Limb (tissue), 2 donors: ENCODE results near the gene TRPV3.
A peak's percentile ranks its signal among the peaks of the same experiment; 100 is the strongest.
"Not testable (repeated sequence)": the region's sequence is repeated elsewhere in the genome, so short reads cannot be mapped to it uniquely, and the experiment has no call there.

ENCODE experiments used
- DNase-seq, 2 donors: peaks; one replicate each; pipeline ENCODE4 v3.0.0-alpha.2; 2016; ENCODE audit errors: extremely low spot score in 2 of 2

TRPV3 gene

GRCh38 chr17:3557768-3558583 is at the start of gene TRPV3:
Gene TRPV3, minus strand, starts transcription at chr17:3557812. Its CDS starts 2,962 bp downstream, at chr17:3554850.
- peak in 1 of 2 donors; percentile 52 for DNase-seq

DNA sequence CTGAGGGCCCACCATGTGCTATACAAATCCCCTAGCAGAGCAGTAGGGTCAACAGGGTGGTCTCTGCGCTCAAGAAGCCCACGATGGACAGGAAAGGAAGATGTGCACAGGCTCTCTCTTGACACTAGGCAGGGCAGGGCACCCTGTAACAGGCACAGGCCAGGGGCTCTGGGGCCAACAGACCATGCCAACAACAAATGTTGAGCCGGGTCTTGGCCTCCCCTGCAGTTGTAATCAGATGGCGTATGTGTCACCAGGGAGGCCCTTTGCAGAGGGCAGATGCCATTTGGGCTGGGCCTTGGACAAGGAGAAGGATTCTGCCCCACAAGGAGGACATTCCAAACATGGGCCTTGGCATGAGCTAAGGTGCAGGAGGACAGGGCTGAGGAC is 46.3 kb upstream of the TRPV3 start:
- no peak for DNase-seq

GRCh38 chr17:3603119-3603869 is 45.7 kb upstream of the TRPV3 start:
- DNase-seq, result no peak

GRCh38 chr17:3602499-3602898 is 44.9 kb upstream of the TRPV3 start:
- DNase-seq, result peak in 1 of 2 donors; percentile 4

GRCh38 chr17:3600529-3601205 is 43.1 kb upstream of the TRPV3 start:
- DNase-seq, result no peak

- no peak for DNase-seq
These were observed 40.5 kb upstream of the TRPV3 start for GRCh38 chr17:3598078-3598477.

DNA sequence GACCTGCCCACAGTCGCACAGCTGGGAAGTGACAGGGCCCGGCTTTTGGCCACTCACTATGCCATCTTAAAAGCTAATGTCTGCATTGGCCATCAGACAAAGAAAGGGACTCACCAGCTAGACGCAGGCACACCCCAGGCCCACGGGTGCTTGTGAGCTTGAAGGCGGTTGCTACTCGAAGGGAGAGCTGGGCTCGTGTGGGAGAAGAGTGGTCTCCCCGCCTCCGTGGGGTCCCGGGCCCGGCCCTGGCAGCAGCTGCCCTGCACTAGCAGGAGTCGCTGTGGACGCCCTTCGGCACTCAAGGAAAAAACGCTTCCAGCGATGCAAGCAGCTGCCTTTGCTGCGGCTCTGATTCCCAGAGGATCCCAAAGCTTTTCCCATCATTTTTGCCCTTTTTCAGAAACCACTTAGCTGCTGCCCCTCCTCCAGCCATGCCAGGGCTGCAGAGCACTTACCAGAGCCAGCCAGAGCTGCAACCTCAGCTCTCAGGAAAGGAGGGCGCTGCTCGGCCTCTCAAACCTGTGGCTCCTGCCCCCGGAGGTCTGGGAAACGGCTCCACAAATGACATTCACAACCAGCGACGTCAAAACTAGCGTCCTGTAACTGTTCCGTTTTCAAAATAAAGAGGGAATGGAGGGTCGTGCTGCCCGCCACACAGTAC is 39.3 kb upstream of the TRPV3 start:
- peak in 1 of 2 donors; percentile 11 for DNase-seq

DNA sequence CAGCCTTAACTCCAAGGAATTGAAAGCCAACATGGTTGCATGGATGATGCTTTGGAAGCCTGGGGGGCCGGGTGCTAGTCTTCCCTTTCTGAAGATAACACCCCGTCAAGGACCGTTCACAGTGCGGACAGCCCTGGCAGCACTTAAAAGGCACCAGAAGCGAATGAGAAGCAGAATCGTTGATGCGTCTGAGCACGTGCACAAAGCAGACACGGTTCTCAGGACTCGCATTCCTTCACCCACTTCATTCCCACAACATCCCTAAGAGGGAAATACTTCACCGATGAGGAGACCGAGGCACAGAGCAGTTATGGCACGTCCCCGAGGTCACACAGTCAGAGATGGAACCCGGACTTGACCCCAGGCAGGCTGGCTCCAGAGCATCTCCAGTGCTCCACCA is 37.4 kb upstream of the TRPV3 start:
- no peak for DNase-seq

DNA sequence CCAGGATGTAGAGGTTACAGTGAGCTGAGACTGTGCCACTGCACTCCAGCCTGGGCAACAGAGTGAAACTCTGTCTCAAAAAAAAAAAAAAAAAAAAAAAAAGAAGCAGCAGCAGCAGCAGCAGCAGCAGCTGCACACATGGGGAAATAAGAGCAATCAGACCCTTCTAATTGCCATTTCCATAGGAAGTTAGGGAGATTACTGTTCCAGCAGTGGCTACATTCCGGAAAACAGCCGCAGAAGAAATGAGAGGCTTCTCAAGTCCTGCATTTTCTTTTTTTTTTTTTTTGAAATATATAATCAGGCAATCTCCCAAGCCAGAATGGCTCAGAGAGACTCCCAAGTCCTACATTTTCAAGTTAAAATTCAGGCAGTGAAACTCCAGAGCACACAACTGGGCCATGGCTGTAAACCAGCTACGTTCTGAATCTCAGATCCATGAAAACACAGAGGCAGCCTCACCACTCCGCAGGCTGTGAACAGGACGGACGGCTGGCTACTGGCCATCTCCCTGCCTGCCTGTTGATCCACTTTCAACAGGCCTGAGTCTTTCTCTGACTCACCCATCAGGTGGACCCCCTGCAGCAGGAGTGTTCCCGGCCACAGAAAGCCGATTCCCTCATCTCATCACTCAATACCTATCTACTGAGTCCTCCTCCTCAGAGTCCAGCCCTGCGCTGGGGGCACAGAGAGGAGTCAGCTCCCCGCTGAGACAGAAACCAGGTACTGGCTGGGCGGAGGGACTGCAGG is 36.6 kb upstream of the TRPV3 start:
- peak in 1 of 2 donors; percentile 66 for DNase-seq

GRCh38 chr17:3593384-3593783 is 35.8 kb upstream of the TRPV3 start:
- DNase-seq, result no peak

- DNase-seq, result no peak
These were observed 34.7 kb upstream of the TRPV3 start for GRCh38 chr17:3592216-3592860.

GRCh38 chr17:3590768-3591167 is 33.2 kb upstream of the TRPV3 start:
- DNase-seq, result no peak

DNA sequence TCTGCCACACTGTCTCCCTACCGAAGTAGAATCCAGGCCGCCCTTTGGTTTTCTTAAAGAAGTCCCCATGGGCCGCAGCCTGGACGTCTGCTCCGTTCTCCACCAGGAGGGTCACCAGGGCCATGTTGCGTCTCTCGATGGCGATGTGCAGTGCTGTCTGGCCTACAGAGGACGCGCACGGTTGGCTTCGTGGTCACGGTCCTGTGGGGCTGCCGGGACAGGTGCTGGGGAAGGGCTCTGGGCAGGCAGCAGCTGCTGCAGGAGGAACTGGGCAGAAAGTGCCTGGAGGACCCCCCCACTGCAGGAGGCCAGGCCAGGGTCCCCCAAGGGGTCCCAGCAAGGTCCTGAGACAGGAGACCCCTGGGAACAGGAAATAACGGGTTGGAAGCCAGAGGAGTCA is 32.6 kb upstream of the TRPV3 start:
- no peak for DNase-seq

DNA sequence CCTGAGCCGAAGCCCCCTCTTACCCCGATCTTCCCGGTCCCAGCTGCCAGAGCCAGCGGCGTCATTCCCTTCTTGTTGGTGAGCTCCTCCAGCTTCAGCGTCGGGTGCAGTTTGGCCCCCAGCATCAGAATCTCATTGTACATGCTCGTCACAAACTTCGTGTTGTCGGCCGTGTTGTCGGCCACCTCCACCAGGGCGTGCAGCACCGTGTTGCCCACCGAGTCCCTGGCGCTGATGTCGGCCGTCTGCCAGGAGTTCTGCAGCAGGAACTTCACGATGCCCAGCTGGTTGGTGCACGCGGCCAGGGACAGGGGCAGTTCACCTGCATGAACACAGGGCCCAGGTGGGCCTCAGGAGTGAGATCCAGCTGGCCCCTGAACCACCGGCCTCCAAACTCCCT is 32.2 kb upstream of the TRPV3 start:
- DNase-seq, result no peak

DNA sequence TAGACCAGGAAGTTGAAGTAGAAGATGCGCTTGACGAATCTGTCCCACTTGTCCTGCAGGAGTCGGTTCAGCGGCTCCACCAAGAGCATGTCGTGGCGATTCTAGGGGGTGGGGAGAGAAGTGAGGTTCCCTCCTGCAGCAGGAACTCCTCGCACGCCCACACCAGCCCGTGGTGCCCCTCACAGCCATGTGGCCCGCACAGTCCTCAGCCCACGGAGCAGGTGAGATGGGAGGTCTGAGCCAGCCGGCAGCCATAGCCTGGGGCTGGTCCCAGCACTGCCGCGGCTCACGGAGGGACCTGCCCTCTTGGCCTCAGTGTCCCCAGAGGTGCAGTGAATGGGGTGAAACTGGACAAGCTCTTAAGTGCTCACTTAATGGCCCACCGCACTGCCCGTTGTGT is 28.2 kb upstream of the TRPV3 start:
- no peak for DNase-seq

GRCh38 chr17:3583456-3583855 is 25.8 kb upstream of the TRPV3 start:
- no peak for DNase-seq

DNA sequence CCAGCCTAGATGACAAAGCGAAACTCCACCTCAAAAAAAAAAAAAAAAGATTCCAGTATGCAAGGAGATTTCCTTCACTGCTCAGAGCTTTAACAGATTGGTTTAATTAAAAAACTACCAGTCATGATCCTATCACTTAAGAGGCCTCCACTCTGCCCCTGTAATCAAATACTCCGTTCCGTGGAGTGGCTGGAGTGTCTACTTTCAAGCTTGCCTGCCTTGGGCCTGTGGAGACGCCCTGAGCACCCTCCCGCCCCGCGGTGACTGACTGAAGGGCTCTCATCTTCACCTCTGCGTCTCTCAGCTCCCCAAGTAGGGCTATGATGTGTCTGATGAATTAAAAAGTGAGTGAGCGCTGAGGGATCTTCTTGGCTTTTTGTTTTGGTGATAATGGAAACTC is 25.3 kb upstream of the TRPV3 start:
- DNase-seq, result no peak

- not testable (repeated sequence) for DNase-seq
These were observed 21.1 kb upstream of the TRPV3 start for GRCh38 chr17:3578667-3579066.

DNA sequence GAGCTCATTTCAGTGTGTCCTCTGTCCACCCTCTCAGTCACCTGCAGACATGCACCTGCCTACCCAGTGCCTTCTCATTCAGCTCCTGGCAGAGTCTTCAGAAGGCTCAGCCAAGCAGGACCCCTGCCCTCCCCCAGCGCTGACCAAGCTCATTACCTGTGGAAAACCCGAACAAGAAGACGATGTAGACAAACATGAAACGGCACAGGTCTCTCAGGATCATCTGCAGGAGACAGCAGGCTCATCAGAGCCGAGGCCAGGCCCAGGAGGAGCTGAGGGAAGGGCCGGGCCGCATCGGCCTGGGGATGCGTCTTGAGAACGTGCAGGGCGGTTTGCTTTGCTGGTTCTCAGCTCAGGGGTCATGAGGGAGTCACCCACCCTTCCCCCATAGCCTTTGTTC is 19.4 kb upstream of the TRPV3 start:
- DNase-seq, result no peak

GRCh38 chr17:3575511-3575910 is 17.9 kb upstream of the TRPV3 start:
- DNase-seq, result no peak
